Activated T-cell treated with anti-CD3 and anti-CD28 coated beads for 4 hours (primary cell): ENCODE measurements around the gene ZNF705A.
"Not testable (repeated sequence)": the region's sequence is repeated elsewhere in the genome, so short reads cannot be mapped to it uniquely, and the experiment has no call there.

ENCODE experiments used
- DNase-seq: peaks from one replicate; pipeline ENCODE4 v3.0.0-alpha.2; 2020

The ZNF705A gene

DNA sequence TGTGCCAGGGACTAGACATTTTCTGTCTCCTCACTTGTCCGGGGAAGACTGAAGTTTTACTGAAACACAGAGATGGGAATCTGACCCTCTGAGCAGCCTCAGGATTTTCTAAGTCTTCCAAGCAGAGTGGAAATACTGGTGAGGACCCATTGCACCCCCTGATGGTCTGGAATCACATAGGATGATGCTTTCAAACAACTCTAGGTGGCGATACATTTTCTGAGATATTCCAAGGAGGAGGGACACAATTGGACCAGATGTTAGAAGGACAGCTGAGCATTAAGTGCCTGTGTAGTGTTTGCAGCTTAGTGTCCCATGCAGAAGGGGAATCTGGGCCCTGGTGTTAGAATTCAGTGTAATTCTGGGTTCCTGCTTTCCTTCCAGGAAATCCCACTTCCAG is 31.3 kb downstream of the ZNF705A start:
- DNase-seq = not testable (repeated sequence)

DNA sequence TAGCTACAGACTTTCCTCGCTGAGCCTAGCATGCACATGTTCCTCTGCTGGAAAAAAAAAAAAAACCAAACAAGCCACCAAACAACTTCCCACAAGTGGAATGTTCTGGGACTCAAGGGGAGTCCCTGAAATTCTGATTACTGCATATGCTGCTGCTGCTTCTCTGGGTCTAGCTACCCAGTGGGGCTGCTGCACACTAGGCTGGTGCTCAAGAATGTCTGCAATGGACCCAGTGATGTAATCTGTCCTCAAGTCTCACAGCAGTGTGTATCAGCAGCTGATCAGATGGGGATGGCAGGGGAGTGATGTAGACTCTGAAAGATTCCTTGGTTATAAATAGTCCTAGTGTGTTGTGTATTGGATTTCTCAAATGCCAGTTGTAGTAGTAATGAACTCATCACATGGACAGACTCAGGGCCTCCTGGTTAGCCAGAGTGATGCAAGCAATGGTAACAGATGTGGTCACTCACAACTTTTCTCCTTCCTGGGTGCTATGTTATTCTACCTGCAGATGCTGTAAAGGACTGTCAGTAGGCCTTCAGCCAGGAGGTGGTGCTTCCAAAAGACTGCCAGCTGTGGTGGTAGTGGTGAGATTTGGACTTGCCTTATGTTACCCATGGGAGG is 41.0 kb downstream of the ZNF705A start:
- DNase-seq = not testable (repeated sequence)

DNA sequence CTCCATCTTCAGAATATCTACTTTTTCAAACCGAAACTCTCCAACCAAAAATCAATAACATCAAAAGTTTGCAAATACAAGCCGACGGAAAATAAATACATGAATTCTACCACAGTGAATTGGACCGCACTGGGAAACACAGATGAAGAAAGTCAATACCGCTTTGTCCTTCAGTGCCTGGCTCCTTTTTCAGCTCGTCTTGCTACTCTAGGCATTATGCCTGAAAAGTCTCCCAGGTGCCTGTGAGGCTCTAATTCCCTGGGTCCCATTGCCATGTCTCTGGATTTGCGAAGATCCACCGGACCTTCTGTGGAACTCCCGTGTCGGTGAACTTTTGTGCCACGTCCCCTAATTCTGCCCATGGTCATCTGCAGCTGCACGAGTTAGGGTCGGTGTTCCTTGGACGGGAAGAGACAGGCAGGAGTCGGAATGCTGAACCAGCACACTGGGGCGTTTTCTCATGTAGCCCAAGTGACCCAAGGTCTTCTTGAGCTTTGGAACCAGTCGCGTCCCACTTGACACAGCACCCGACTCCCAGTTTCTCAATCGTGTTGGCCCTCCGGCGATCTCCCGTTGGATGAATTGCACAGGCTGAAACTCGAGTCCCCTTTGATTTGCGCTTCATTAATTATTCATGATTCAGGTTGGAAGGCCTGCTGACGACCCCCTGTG is 62.0 kb downstream of the ZNF705A start:
- not testable (repeated sequence) for DNase-seq

DNA sequence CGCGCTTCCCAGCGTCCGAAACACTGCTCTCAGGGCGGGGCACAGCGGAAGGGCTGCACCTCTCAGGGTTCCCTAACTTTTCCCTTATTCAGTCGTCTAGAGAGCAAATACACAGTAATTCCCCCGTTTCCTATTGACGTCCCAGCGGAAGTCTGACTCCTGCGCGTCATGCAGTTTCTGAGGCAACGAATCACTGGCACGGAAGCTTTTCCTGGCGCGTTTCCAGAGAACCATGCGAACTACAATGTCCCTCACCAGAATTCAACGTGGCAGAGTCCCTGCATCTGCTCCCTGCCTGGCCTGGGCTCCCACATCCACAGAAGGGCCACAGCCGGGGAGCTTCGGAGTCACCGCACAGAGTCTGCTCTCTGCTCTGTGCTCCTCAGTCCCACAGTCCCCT is 64.6 kb downstream of the ZNF705A start:
- not testable (repeated sequence) for DNase-seq

DNA sequence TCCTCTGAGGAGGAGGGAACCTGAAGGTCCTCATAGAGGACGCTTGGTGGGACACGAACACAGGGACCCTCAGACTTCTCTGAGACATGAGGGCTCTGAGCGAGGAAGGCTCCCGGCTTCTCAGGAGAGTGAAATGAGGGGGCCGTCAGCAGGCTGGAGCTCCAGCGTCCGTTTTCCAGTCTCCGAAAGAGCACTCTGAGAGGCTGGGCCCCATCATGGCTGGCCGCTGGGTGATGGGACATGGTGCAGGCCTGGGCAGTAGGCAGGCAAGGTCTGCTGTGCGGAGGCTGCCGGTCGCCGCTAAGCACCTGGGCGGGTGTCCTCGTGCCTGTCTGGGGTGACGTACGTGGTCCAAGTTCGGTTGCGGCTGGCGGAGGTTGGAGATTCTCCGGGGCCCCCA is 65.0 kb downstream of the ZNF705A start:
- DNase-seq = not testable (repeated sequence)

DNA sequence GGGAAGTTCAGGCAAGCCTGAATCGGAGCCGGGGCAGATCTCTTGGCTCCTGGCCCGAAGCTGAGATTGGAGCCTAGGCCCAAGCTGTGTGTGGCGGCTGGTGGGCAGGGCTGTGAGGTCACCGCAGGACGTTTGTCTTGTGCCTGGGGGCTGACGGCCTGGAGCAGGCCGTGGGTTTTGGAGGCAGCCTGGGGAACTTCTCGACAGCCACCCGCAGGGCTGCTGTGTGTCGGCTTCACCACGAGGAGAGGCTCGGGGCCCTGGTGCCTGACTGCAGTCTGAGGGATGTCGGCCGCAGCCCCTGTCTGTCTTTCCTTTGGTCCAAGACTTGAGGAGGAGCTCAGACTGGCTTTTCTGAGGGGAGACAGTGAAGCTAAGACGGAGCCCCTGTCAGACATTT is 65.5 kb downstream of the ZNF705A start:
- not testable (repeated sequence) for DNase-seq

DNA sequence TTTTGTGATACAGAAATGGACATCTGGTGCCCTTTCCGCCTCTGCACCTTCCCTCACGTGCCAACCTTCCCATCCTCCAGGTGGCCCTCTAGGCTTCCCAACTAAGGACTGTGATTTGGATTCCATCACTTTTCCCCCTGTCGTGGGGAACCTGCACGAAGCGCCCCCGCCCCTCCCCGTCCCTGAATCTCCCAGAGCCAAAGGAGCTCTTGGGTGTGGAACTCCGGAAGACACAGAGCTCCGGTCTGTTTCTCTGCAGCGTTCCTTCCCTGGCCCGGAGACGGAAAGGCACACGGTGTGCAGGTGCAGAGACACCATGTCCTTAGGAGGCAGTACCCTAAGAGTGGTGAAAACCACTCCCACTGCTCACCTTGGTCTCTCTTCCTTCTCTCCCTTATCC is 66.8 kb downstream of the ZNF705A start:
- DNase-seq = not testable (repeated sequence)

DNA sequence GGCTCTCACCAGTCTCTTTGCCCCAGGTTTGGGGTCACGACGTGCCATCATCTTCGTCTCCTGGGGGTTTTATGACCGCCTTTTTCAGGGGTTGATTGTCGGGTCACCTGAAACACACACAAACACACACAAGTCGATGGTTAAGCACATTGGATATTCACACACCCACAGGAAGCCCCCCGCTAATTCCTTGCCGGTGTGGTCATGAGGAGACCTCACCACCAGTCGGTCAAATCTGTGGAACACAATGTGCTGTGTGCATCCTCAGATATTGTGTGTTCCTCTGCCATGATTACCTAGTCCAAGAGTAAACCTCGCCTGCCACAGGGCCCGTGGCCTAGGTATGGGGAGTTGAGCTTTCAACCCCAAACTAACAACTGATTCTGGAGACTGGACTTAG is 68.0 kb downstream of the ZNF705A start:
- DNase-seq = not testable (repeated sequence)

DNA sequence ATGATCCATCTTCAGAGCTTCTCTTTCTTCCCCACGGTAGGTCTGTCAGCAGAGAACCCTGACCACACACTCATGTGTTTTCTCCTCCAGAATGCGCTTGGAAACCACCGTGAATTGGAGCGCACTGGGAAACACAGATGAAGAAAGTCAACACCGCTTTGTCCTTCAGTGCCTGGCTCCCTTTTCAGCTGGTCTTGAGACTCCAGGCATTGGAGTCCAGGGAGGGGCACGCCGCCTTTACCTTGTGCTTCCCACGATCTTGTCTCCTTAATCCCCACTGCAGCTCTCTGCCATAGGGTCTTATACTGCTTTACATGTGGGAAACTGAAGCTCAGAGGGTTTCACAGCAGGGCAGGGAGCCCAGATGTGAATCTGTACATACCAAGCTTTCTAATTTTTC is 69.5 kb downstream of the ZNF705A start:
- no peak for DNase-seq

DNA sequence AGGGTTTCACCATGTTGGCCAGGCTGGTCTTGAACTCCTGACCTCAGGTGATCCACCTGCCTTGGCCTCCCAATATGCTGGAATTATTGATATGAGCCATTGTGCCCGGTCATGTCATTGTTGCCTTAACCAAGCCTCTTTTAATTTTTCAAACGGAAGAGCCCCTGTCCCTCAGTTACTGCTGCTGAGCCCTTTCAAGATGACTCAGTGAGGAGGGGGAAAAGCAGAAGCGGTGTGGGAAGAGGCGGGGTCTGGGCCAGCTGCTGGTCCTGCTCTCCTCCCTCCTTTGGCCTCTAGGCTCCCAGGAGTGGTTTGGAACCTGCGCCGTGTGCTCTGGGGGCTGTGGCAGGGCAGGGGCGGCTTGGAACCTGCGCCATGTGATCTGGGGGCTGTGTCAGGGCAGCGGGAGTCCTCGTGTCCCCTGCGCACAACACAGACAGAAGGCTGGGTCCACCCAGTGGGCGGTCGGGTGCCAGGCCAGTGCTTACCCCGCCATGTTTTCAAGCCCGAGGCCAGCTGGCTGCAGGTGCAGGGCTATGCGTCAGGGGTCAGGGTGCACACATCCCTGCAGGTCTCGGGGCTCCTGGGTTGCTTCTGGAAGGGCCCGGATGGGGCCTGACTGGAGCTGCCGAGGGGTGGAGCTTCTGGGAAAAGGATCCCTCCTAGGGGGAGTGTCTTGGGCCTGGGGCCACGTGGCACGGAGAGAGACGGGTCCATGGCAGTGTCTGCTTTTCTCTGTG is 70.3 kb downstream of the ZNF705A start, which contains the start of gene FAM90A1:
FAM90A1 (minus strand) TSS at position 627 of the 740 bp plus-strand sequence. CDS start 2,786 bp downstream, outside the sequence.
- not testable (repeated sequence) for DNase-seq

DNA sequence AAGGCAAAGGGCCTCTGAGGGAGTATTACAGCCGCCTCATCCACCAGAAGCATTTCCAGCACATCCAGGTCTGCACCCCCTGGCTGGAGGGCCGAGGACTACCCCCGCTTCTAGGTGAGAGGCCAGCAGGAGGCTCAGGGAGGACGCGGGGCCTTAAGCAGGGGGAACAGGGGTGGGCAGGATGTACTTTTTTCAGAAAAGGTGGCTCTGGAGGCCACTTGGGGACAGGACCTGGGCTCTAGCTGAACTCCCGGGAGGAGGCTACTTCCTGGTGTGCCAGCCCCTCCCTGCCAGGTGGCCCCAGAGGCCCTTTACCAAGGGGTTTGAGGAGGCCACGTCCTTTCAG is 70.9 kb downstream of the ZNF705A start:
- DNase-seq = not testable (repeated sequence)

DNA sequence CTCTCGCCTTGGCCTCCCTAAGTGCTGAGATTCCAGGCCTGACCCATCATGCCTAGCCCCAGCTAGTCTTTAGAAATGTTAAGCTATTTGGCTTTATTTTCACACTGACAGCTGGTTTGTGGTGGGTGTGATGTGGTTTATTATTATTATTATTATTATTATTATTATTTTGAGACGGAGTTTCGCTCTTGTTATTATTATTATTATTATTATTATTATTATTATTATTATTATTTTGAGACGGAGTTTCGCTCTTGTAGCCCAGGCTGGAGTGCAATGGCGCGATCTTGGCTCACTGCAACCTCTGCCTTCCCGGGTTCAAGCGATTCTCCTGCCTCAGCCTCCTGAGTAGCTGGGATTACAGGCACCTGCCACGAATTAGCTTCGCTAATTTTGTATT is 71.8 kb downstream of the ZNF705A start:
- DNase-seq = not testable (repeated sequence)

DNA sequence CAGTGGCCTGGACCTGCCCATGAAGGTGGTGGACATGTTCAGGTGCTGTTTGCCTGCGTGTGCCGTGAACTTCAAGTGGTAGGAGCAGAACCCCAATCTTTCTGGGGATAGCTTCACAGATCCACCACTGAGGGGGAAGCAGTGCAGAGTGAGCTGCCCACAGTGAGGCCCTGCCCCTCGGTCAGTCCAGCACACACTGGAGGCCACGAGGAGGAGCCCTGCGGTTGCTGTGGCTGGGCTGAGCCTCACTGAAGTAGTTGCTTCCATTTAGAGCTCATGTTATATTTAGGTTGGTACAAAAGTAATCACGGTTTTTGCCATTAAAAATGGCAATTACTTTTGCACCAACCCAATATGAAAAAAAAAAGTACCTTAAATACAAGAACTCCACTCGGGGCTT is 72.7 kb downstream of the ZNF705A start:
- not testable (repeated sequence) for DNase-seq
